ENCODE measurements around the gene ARHGAP25. TPM values are rescaled to one million over a fixed set of nuclear protein-coding genes. Genes with fewer than 3 reads are reported as not detected.

The ARHGAP25 gene
- total RNA-seq, 1 donor from 2014 or later: 0.50 TPM

DNA sequence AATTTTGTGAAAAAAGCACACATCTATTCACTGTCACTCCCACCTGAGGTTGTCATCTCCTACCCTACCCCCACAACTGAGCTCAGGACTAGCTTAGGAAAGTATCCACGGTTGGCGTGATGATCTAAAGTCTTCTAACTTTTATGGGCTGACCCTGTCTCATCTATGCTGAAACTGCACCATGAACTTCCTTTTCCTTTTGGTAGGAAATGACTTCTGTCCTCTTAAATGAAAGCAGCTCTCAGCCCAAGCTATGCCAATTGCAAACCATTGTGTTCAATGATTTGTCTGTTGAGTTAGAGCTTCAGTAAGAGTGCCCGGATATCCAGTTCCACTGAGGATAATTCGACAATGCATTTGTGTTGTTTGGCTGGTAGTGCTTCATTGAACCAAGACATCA is 52.7 kb downstream of the ARHGAP25 start:
- TF ChIP-seq, protein P1, sequence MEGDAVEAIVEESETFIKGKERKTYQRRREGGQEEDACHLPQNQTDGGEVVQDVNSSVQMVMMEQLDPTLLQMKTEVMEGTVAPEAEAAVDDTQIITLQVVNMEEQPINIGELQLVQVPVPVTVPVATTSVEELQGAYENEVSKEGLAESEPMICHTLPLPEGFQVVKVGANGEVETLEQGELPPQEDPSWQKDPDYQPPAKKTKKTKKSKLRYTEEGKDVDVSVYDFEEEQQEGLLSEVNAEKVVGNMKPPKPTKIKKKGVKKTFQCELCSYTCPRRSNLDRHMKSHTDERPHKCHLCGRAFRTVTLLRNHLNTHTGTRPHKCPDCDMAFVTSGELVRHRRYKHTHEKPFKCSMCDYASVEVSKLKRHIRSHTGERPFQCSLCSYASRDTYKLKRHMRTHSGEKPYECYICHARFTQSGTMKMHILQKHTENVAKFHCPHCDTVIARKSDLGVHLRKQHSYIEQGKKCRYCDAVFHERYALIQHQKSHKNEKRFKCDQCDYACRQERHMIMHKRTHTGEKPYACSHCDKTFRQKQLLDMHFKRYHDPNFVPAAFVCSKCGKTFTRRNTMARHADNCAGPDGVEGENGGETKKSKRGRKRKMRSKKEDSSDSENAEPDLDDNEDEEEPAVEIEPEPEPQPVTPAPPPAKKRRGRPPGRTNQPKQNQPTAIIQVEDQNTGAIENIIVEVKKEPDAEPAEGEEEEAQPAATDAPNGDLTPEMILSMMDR (IDR thresholded peaks at IDR 0.05): no peak
- no peak overlapping the region for H3K27ac Mint-ChIP-seq (ENCODE audit: unreplicated experiment)
- H3K4me3 Mint-ChIP-seq (ENCODE audit: unreplicated experiment): no peak overlapping the region

DNA sequence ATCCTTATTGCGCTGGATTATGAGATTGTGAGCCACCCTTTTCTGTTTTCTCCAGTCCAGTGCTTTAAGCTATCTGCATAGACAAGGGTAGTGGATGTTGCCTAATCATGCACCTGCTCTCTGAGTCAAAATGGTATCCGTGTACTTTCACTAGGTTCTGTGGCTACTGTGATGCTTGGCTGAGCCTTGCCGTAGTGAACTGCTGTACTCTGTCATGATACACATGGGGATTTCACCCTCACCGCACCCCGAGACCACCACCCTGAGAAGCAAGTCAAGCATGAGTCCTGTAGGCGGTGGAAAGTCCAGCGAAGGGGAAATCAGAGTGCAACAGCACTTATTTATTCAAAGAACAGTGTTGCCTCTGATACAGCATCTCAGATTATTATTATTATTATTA is 55.0 kb downstream of the ARHGAP25 start:
- no peak for DNase-seq (ENCODE audit: low spot score)
- peaks cover 4% of the 10 kb centered on the region for H3K9me3 Mint-ChIP-seq (ENCODE audit: low read depth)
- H3K36me3 Mint-ChIP-seq (ENCODE audit: low read depth): no peaks in the 10 kb centered on the region
- H3K4me1 Mint-ChIP-seq (ENCODE audit: low read depth): no peaks in the 10 kb centered on the region
- peaks cover 2% of the 10 kb centered on the region for H3K27me3 Mint-ChIP-seq (ENCODE audit: low read depth)
- H3K27ac Mint-ChIP-seq (ENCODE audit: unreplicated experiment): no peak overlapping the region
- H3K4me3 Mint-ChIP-seq (ENCODE audit: unreplicated experiment): no peak overlapping the region
- TF ChIP-seq, protein P1 (IDR thresholded peaks at IDR 0.05): no peak

More for the DNA sequence above, 52.7 kb downstream of the ARHGAP25 start:
- H3K9me3 Mint-ChIP-seq (ENCODE audit: low read depth): no peaks in the 10 kb centered on the region
- H3K27me3 Mint-ChIP-seq (ENCODE audit: low read depth): peaks cover 2% of the 10 kb centered on the region
- no peak for DNase-seq (ENCODE audit: low spot score)
- H3K36me3 Mint-ChIP-seq (ENCODE audit: low read depth): no peaks in the 10 kb centered on the region
- no peaks in the 10 kb centered on the region for H3K4me1 Mint-ChIP-seq (ENCODE audit: low read depth)

DNA sequence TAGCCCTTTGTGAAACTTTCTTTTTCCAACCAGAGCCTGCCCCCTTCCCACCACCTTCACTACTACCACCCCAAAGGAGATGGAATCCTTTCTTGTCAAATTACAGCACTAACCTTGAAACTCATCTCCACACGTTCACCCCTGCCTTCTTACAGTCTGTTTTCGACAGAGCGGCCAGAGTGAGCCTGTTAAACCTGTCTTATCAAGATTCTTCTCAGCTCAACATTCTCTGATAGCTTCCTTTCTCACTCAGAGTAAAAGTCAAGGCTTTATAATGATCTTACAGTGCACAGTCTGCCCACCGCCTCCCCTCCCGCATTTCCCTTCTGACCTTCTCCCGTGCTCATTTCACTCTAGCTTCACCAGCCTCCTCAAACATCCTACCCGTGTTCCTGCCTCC is 56.0 kb downstream of the ARHGAP25 start:
- H3K9me3 Mint-ChIP-seq (ENCODE audit: low read depth): peaks cover 4% of the 10 kb centered on the region
- no peaks in the 10 kb centered on the region for H3K4me1 Mint-ChIP-seq (ENCODE audit: low read depth)
- TF ChIP-seq, protein P1 (IDR thresholded peaks at IDR 0.05): no peak
- DNase-seq (ENCODE audit: low spot score): no peak
- H3K4me3 Mint-ChIP-seq (ENCODE audit: unreplicated experiment): no peak overlapping the region
- H3K36me3 Mint-ChIP-seq (ENCODE audit: low read depth): peaks cover 2% of the 10 kb centered on the region
- H3K27ac Mint-ChIP-seq (ENCODE audit: unreplicated experiment): no peak overlapping the region
- H3K27me3 Mint-ChIP-seq (ENCODE audit: low read depth): peaks cover 2% of the 10 kb centered on the region

DNA sequence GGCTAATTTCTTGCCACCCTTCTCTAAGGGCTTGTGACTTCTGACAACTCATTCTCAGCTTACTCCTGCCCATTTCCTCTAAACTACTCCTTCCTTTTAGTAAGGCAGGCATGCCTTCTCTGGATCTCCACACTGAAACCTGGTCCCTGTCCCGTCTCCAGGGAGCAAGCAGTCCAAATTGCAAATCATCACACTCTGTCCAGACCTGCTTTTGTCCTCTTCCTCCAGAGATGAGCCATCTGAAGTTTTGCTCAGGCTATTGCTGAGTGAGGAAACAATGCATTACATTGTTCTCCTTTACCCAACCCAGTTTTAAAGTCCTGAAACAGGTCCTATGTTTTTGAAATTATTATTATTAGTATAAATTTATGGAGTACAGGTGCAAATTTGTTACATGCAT is 57.3 kb downstream of the ARHGAP25 start:
- H3K9me3 Mint-ChIP-seq (ENCODE audit: low read depth): peaks cover 4% of the 10 kb centered on the region
- TF ChIP-seq, protein P1 (IDR thresholded peaks at IDR 0.05): no peak
- H3K4me3 Mint-ChIP-seq (ENCODE audit: unreplicated experiment): no peak overlapping the region
- DNase-seq (ENCODE audit: low spot score): no peak
- H3K27me3 Mint-ChIP-seq (ENCODE audit: low read depth): peaks cover 2% of the 10 kb centered on the region
- no peak overlapping the region for H3K27ac Mint-ChIP-seq (ENCODE audit: unreplicated experiment)
- peaks cover 2% of the 10 kb centered on the region for H3K36me3 Mint-ChIP-seq (ENCODE audit: low read depth)
- H3K4me1 Mint-ChIP-seq (ENCODE audit: low read depth): no peaks in the 10 kb centered on the region

DNA sequence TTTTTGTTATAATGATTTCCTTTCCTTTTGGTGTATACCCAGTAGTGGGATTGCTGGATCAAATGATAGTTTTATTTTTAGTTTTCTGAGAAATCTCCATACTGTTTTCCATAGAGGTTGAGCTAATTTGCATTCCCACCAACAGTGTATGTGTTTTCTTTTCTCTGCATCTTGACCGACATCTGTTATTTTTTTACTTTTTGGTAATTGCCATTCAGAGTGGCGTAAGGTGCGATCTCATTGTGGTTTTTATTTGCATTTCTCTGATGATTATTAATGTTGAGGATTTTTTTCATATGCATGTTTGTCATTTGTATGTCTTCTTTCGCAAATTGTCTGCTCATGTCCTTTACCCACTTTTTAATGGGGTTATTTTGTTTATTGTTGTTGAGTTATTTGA is 58.1 kb downstream of the ARHGAP25 start:
- peaks cover 4% of the 10 kb centered on the region for H3K9me3 Mint-ChIP-seq (ENCODE audit: low read depth)
- H3K4me1 Mint-ChIP-seq (ENCODE audit: low read depth): no peaks in the 10 kb centered on the region
- H3K4me3 Mint-ChIP-seq (ENCODE audit: unreplicated experiment): no peak overlapping the region
- H3K36me3 Mint-ChIP-seq (ENCODE audit: low read depth): peaks cover 2% of the 10 kb centered on the region
- TF ChIP-seq, protein P1 (IDR thresholded peaks at IDR 0.05): no peak
- DNase-seq (ENCODE audit: low spot score): no peak
- no peak overlapping the region for H3K27ac Mint-ChIP-seq (ENCODE audit: unreplicated experiment)
- peaks cover 2% of the 10 kb centered on the region for H3K27me3 Mint-ChIP-seq (ENCODE audit: low read depth)
